H1 (cell line): ENCODE data around the gene PAQR5. TPM values are rescaled to one million over a fixed set of nuclear protein-coding genes. Genes with fewer than 3 reads are reported as not detected.

ENCODE experiments used
- CTCF ChIA-PET: fragments of 300-600 bp; sonication (Branson Sonifier 250); formaldehyde crosslinking; loops from one replicate; lab custom pipeline; 2021; ENCODE audit not compliant: partially characterized antibody; lab: Charles Lee
- POLR2A ChIA-PET: fragments of 300-600 bp; sonication (Branson Sonifier 250); formaldehyde crosslinking; loops from one replicate; lab custom pipeline; 2021; ENCODE audit warnings: inconsistent platforms; ENCODE audit not compliant: partially characterized antibody; lab: Charles Lee
- DNase-seq, 2 experiments: peaks; one replicate each; pipeline versions ENCODE4 v3.0.0 to v3.0.0-alpha.2; 2010 to 2022; ENCODE audit warnings: low spot score in 2 of 2, low read depth in 1 of 2, mixed read lengths in 1 of 2
- FAIRE-seq: peaks from 2 replicates; lab custom pipeline; 2011; peaks lifted over from hg19 to GRCh38; lab: Jason Lieb, UNC
- H2AFZ ChIP-seq: 2 replicates; pipeline ENCODE4 v1.8.1; 2012; ENCODE audit warnings: low read length, inconsistent platforms
- H2AK5ac ChIP-seq: 2 replicates; pipeline ENCODE4 v1.6.1; 2013; ENCODE audit warnings: low read depth, low read length
- H2BK120ac ChIP-seq: replicated peaks from 2 replicates; pipeline ENCODE3; 2013; ENCODE audit warnings: low read depth, low read length, inconsistent platforms
- H2BK12ac ChIP-seq: 2 replicates; pipeline ENCODE4 v1.6.1; 2013; ENCODE audit warnings: low read depth, low read length
- H2BK15ac ChIP-seq: 2 replicates; pipeline ENCODE4 v1.6.1; 2013; ENCODE audit warnings: low read length
- H2BK20ac ChIP-seq: 2 replicates; pipeline ENCODE4 v1.6.1; 2013; ENCODE audit warnings: low read length
- H2BK5ac ChIP-seq: 2 replicates; pipeline ENCODE4 v1.6.1; 2013; ENCODE audit warnings: low read depth, low read length
- H3K14ac ChIP-seq: 2 replicates; pipeline ENCODE4 v1.6.1; 2013; ENCODE audit warnings: inconsistent platforms; ENCODE audit not compliant: insufficient read length
- H3K18ac ChIP-seq: 2 replicates; pipeline ENCODE4 v1.6.1; 2013; ENCODE audit warnings: low read length; ENCODE audit errors: extremely low read depth
- H3K23ac ChIP-seq: 2 replicates; pipeline ENCODE4 v1.6.1; 2013; ENCODE audit warnings: inconsistent platforms; ENCODE audit not compliant: insufficient read length
- H3K23me2 ChIP-seq: 2 replicates; pipeline ENCODE4 v1.6.1; 2013; ENCODE audit warnings: low read depth, low read length
- H3K27ac ChIP-seq: 2 replicates; pipeline ENCODE4 v1.6.1; 2011; ENCODE audit warnings: low read depth, low read length, inconsistent platforms
- H3K27me3 ChIP-seq, 4 experiments: replicated peaks in 1 of 4; 1 replicate in 1 of 4; 2 replicates in 3 of 4; pipeline versions ENCODE4 v1.6.1 to v1.8.1; 2011 to 2013; ENCODE audit warnings: low read length in 3 of 4, mild to moderate bottlenecking in 3 of 4, inconsistent platforms in 2 of 4, mixed read lengths in 2 of 4, moderate library complexity in 1 of 4; ENCODE audit not compliant: control insufficient read depth in 3 of 4, insufficient read depth in 3 of 4; ENCODE audit errors: extremely low read depth in 1 of 4
- H3K36me3 ChIP-seq, 4 experiments: 2 replicates each; pipeline versions ENCODE4 v1.6.1 to v1.8.1; 2011 to 2013; ENCODE audit warnings: mild to moderate bottlenecking in 4 of 4, low read length in 3 of 4, moderate library complexity in 2 of 4, control low read depth in 1 of 4, inconsistent platforms in 1 of 4; ENCODE audit not compliant: insufficient read depth in 4 of 4, control insufficient read depth in 2 of 4
- H3K4ac ChIP-seq: replicated peaks from 2 replicates; pipeline ENCODE3; 2013; ENCODE audit warnings: low read length, low read depth, mixed read lengths, inconsistent platforms; ENCODE audit not compliant: insufficient read length
- H3K4me1 ChIP-seq, 4 experiments: replicated peaks in 1 of 4; 1 replicate in 1 of 4; 2 replicates in 3 of 4; pipeline versions ENCODE4 v1.6.1 to v1.8.1; 2011 to 2013; ENCODE audit warnings: low read length in 3 of 4, inconsistent platforms in 2 of 4, mixed read lengths in 1 of 4; ENCODE audit not compliant: insufficient read depth in 4 of 4, control insufficient read depth in 3 of 4
- H3K4me2 ChIP-seq, 2 experiments: 2 replicates each; pipeline versions ENCODE4 v1.6.1 to v1.8.1; 2011 to 2013; ENCODE audit warnings: low read depth in 2 of 2, low read length in 2 of 2, control low read depth in 1 of 2, inconsistent platforms in 1 of 2, mild to moderate bottlenecking in 1 of 2; ENCODE audit not compliant: insufficient read depth in 1 of 2
- H3K4me3 ChIP-seq, 4 experiments: fragments of 200-600, 300-600 bp in 1 of 4; sonication (generic), shearing (Covaris generic), sonication (Bioruptor Twin) in 1 of 4; 2 replicates each; pipeline versions ENCODE4 v1.5.1 to v1.8.1; 2011 to 2016; ENCODE audit warnings: low read length in 4 of 4, low read depth in 3 of 4, control low read depth in 2 of 4, inconsistent platforms in 2 of 4, mild to moderate bottlenecking in 2 of 4, mixed read lengths in 1 of 4, moderate library complexity in 1 of 4; ENCODE audit not compliant: insufficient read depth in 2 of 4; ENCODE audit errors: extremely low read depth in 1 of 4
- H3K56ac ChIP-seq: replicated peaks from 2 replicates; pipeline ENCODE3; 2013; ENCODE audit warnings: low read depth, mild to moderate bottlenecking, mixed read lengths, low read length, inconsistent platforms; ENCODE audit not compliant: insufficient read length
- H3K79me1 ChIP-seq: 2 replicates; pipeline ENCODE4 v1.6.1; 2013; ENCODE audit warnings: low read depth, low read length, control low read depth
- H3K79me2 ChIP-seq, 2 experiments: 2 replicates each; pipeline versions ENCODE4 v1.6.1 to v1.8.1; 2012 to 2013; ENCODE audit warnings: low read length in 2 of 2, mild to moderate bottlenecking in 2 of 2, inconsistent platforms in 1 of 2; ENCODE audit not compliant: insufficient read depth in 2 of 2, control insufficient read depth in 1 of 2
- H3K9ac ChIP-seq, 4 experiments: replicated peaks in 1 of 4; 1 replicate in 1 of 4; 2 replicates in 3 of 4; pipeline versions ENCODE4 v1.6.1 to v1.8.1; 2011 to 2013; ENCODE audit warnings: low read depth in 3 of 4, low read length in 3 of 4, control low read depth in 2 of 4, mild to moderate bottlenecking in 2 of 4, moderate library complexity in 2 of 4, inconsistent platforms in 1 of 4; ENCODE audit errors: extremely low read depth in 1 of 4
- H3K9me3 ChIP-seq, 2 experiments: 2 replicates each; pipeline versions ENCODE4 v1.6.1 to v1.8.1; 2012 to 2013; ENCODE audit warnings: mild to moderate bottlenecking in 2 of 2, moderate library complexity in 2 of 2, control low read depth in 1 of 2, inconsistent platforms in 1 of 2, low read depth in 1 of 2, low read length in 1 of 2, mixed read lengths in 1 of 2; ENCODE audit not compliant: insufficient read depth in 2 of 2
- H4K20me1 ChIP-seq, 2 experiments: replicated peaks in 1 of 2; 2 replicates each; pipeline versions ENCODE3 to v1.8.1; 2011 to 2013; ENCODE audit warnings: inconsistent platforms in 2 of 2, low read length in 2 of 2, mild to moderate bottlenecking in 1 of 2; ENCODE audit not compliant: insufficient read depth in 2 of 2, control insufficient read depth in 1 of 2
- H4K5ac ChIP-seq: 2 replicates; pipeline ENCODE4 v1.6.1; 2013; ENCODE audit warnings: low read length, low read depth, mixed read lengths, inconsistent platforms; ENCODE audit not compliant: insufficient read length
- H4K8ac ChIP-seq: 2 replicates; pipeline ENCODE4 v1.8.0; 2013; ENCODE audit warnings: mild to moderate bottlenecking, moderate library complexity, low read length, inconsistent platforms; ENCODE audit not compliant: insufficient read depth; ENCODE audit errors: extremely low read depth
- H4K91ac ChIP-seq: replicated peaks from 2 replicates; pipeline ENCODE3; 2013; ENCODE audit warnings: low read length, mixed read lengths, inconsistent platforms; ENCODE audit not compliant: insufficient read length
- CHD2 ChIP-seq: IDR thresholded peaks from 2 replicates; pipeline ENCODE4 v1.6.1; 2012; ENCODE audit warnings: low read length, improper control_type of control experiment
- FOSL1 ChIP-seq: IDR thresholded peaks from 2 replicates; pipeline ENCODE4 v1.6.1; 2011; ENCODE audit warnings: mild to moderate bottlenecking, low read depth, low read length, moderate library complexity; ENCODE audit not compliant: insufficient read depth
- SIRT6 ChIP-seq: IDR thresholded peaks from one replicate; pipeline ENCODE4 v1.7.1; 2012; ENCODE audit warnings: low read length, inconsistent platforms
- SRF ChIP-seq: IDR thresholded peaks from 2 replicates; pipeline ENCODE4 v1.6.1; 2011; ENCODE audit warnings: mild to moderate bottlenecking, low read depth, low read length, moderate library complexity
- SUZ12 ChIP-seq: fragments of 200-600 bp; sonication (generic); IDR thresholded peaks from 2 replicates; pipeline ENCODE4 v1.6.1; 2012; ENCODE audit warnings: mild to moderate bottlenecking, inconsistent platforms, low read length, moderate library complexity, mixed read lengths
- TAF7 ChIP-seq: optimal IDR thresholded peaks from 2 replicates; pipeline ENCODE3; 2011; ENCODE audit warnings: low read depth, mild to moderate bottlenecking, inconsistent platforms, low read length, moderate library complexity, borderline replicate concordance
- ZNF274 ChIP-seq: IDR thresholded peaks from 2 replicates; pipeline ENCODE4 v1.7.0; 2012; ENCODE audit warnings: low read length, borderline replicate concordance; ENCODE audit errors: extremely low read depth
- WGBS, 2 experiments: shearing (Covaris generic) in 1 of 2; methylation state at CpG; one replicate each; pipeline versions ENCODE4 v1.1.6 to v1.1.7; 2013 to 2015; ENCODE audit warnings: low lambda C conversion rate in 2 of 2, mixed read lengths in 2 of 2, inconsistent platforms in 1 of 2, low coverage in 1 of 2, missing lambda C conversion rate in 1 of 2; ENCODE audit not compliant: insufficient replicate concordance in 2 of 2, insufficient coverage in 1 of 2, insufficient read length in 1 of 2; ENCODE audit errors: extremely low coverage in 1 of 2, missing lambda C conversion rate in 1 of 2; 5-methylcytosine and 5-hydroxymethylcytosine counted together
- polyA plus RNA-seq, 7 experiments: library from polyadenylated mRNA; depleted of rRNA in 3 of 7; stranded (reverse) in 5 of 7; unstranded in 2 of 7; fragments of >200 nt in 5 of 7; fragments of 200-250 nt in 2 of 7; gene quantifications; 1 replicate in 5 of 7; 2 replicates in 1 of 7; 4 replicates in 1 of 7; pipeline versions ENCODE4 v1.2.1 to v1.2.3, GENCODE V29; 2011 to 2013; ENCODE audit warnings: missing spikeins in 2 of 7, mixed read lengths in 2 of 7
- total RNA-seq: library from RNA; stranded (reverse); fragmentation: NEBNext Ultra II Directional; extraction: Animal tissue kit (Norgen Biotek cat#: 25700); gene quantifications from 2 replicates; pipeline ENCODE4 v1.2.1, GENCODE V29; 2021
- TF ChIP-seq, protein P1 (sequence below): IDR thresholded peaks from 2 replicates; pipeline ENCODE4 v1.6.1; 2011; ENCODE audit warnings: low read length, improper control_type of control experiment
- TF ChIP-seq, protein P2 (sequence below): IDR thresholded peaks from 2 replicates; pipeline ENCODE4 v1.6.1; 2012; ENCODE audit warnings: low read length, inconsistent platforms

Gene PAQR5
- total and polyA plus RNA-seq, 2 of the 8 experiments (the other 6 are each of a cell fraction or from before 2014, with no cell fraction given): 8.7 to 18.1 TPM

GRCh38 chr15:69450968-69451695, 152.4 kb downstream of the PAQR5 start:
- CTCF ChIA-PET: interaction anchor here (0.8 to 2.4 kb wide), 4 partner anchors 13 to 19 kb away, joined by 3 to 10 read pairs (median 6); no protein-coding TSS in a partner anchor
- H3K36me3 ChIP-seq: peaks cover 15 to 54% (median 43%) of the 10 kb centered on the region in 4 experiments
- H3K79me1 ChIP-seq: peaks cover 3% of the 10 kb centered on the region; the same call in 1 of the 2 replicates
- H3K23me2 ChIP-seq: peaks cover 7% of the 10 kb centered on the region; the same call in 1 of the 2 replicates
- H2BK120ac ChIP-seq: no peak overlapping the region
- no peak overlapping the region; the same call in 1 of the 2 replicates for H4K8ac ChIP-seq
- no peak overlapping the region for H3K23ac ChIP-seq
- H2AFZ ChIP-seq: no peak overlapping the region
- no peak overlapping the region for H2BK5ac ChIP-seq
- no peak overlapping the region for H4K5ac ChIP-seq
- H2BK15ac ChIP-seq: no peak overlapping the region
- TF ChIP-seq, protein P1, sequence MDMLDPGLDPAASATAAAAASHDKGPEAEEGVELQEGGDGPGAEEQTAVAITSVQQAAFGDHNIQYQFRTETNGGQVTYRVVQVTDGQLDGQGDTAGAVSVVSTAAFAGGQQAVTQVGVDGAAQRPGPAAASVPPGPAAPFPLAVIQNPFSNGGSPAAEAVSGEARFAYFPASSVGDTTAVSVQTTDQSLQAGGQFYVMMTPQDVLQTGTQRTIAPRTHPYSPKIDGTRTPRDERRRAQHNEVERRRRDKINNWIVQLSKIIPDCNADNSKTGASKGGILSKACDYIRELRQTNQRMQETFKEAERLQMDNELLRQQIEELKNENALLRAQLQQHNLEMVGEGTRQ: no peak
- TF ChIP-seq SRF (no peak), ZNF274 (no peak), TAF7 (no peak), FOSL1 (no peak), CHD2 (no peak), SUZ12 (no peak), SIRT6 (no peak)
- TF ChIP-seq, protein P2, sequence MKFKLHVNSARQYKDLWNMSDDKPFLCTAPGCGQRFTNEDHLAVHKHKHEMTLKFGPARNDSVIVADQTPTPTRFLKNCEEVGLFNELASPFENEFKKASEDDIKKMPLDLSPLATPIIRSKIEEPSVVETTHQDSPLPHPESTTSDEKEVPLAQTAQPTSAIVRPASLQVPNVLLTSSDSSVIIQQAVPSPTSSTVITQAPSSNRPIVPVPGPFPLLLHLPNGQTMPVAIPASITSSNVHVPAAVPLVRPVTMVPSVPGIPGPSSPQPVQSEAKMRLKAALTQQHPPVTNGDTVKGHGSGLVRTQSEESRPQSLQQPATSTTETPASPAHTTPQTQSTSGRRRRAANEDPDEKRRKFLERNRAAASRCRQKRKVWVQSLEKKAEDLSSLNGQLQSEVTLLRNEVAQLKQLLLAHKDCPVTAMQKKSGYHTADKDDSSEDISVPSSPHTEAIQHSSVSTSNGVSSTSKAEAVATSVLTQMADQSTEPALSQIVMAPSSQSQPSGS: no peak
- H2BK20ac ChIP-seq: no peak overlapping the region
- no peak overlapping the region for H3K4ac ChIP-seq
- peak overlapping the region in 1 of 2 experiments; percentile 100; a peak in 2 of 4 replicates for H3K4me2 ChIP-seq
- no peak for DNase-seq
- H4K20me1 ChIP-seq: peaks cover 20 to 24% of the 10 kb centered on the region in 2 experiments
- POLR2A ChIA-PET: interaction anchor here (0.6 to 9.7 kb wide), 11 partner anchors 8 to 1077 kb away, joined by 3 to 207 read pairs (median 19); partner anchors contain the start of genes KIF23 and TLE3
- WGBS, 2 experiments: 91% methylated on average over 12 of the region's 12 CpGs; no CpG with 5 or more reads in 1 of the 2 experiments
- H4K91ac ChIP-seq: no peak overlapping the region
- H3K4me1 ChIP-seq: peaks cover 0 to 7% (median 1%) of the 10 kb centered on the region in 4 experiments; a peak in 3 of 7 replicates
- peaks cover 0 to 2% (median 0%) of the 10 kb centered on the region in 4 experiments; a peak in 1 of 7 replicates for H3K27me3 ChIP-seq
- H3K14ac ChIP-seq: no peak overlapping the region
- H3K4me3 ChIP-seq: peak overlapping the region in 1 of 4 experiments; percentile 91; a peak in 2 of 8 replicates
- H2BK12ac ChIP-seq: no peak overlapping the region
- H3K56ac ChIP-seq: no peak overlapping the region
- H3K18ac ChIP-seq: no peak overlapping the region
- peaks cover 14 to 32% of the 10 kb centered on the region in 2 experiments for H3K79me2 ChIP-seq
- no peak for FAIRE-seq
- no peak overlapping the region for H2AK5ac ChIP-seq
- H3K9me3 ChIP-seq: no peaks in the 10 kb centered on the region
- H3K9ac ChIP-seq: no peak overlapping the region
- no peak overlapping the region for H3K27ac ChIP-seq
